GM10266 (cell line): ENCODE measurements around the gene ERICH4.
"Not testable (repeated sequence)": the region's sequence is repeated elsewhere in the genome, so short reads cannot be mapped to it uniquely, and the experiment has no call there.

Experiments used
- DNase-seq: peaks from one replicate; pipeline ENCODE4 v3.0.0; 2012; ENCODE audit errors: extremely low spot score
- TF ChIP-seq, protein P1 (sequence below): IDR thresholded peaks from 2 replicates; pipeline ENCODE4 v1.5.1; 2012; ENCODE audit warnings: mild to moderate bottlenecking, low read depth; ENCODE audit not compliant: control insufficient read depth, insufficient read depth; ENCODE audit errors: missing control alignments

ERICH4 gene

DNA sequence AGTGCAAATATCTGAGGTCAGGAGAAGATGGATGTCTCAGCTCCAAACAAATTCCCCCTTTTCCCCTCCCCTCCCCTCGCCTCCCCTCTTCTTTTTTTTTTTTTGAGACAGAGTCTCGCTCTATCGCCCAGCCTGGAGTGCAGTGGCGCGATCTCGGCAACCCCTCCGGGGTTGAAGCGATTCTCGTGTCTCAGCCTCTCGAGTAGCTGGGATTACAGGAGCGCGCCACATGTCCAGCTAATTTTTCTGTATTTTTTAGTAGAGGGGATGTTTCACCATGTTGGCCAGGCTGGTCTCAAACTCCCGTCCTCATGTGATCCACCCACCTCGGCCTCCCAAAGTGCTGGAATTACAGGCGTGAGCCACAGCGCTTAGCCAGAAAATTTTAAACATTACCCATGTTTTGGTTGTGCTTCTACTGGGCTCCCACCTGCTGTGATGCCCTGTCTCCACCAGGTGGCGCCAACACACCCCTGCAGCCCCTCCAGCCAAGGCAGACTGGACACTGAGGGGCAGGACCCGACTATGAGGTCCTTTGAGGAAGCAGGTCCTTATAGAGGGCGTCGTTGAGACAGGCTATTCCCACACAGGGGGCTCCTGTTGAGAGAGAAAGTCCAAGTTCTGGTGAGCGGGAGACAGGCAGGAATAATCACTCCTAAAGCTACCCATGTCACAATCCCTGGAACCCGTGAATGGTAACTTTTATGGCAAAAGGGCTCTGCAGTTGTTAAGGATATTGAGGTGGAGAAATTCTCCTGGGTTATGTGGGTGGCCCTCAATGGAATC, 6.3 kb downstream of the ERICH4 start:
- DNase-seq = peak; percentile 78
- TF ChIP-seq, protein P1, sequence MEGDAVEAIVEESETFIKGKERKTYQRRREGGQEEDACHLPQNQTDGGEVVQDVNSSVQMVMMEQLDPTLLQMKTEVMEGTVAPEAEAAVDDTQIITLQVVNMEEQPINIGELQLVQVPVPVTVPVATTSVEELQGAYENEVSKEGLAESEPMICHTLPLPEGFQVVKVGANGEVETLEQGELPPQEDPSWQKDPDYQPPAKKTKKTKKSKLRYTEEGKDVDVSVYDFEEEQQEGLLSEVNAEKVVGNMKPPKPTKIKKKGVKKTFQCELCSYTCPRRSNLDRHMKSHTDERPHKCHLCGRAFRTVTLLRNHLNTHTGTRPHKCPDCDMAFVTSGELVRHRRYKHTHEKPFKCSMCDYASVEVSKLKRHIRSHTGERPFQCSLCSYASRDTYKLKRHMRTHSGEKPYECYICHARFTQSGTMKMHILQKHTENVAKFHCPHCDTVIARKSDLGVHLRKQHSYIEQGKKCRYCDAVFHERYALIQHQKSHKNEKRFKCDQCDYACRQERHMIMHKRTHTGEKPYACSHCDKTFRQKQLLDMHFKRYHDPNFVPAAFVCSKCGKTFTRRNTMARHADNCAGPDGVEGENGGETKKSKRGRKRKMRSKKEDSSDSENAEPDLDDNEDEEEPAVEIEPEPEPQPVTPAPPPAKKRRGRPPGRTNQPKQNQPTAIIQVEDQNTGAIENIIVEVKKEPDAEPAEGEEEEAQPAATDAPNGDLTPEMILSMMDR = peak; percentile 99

DNA sequence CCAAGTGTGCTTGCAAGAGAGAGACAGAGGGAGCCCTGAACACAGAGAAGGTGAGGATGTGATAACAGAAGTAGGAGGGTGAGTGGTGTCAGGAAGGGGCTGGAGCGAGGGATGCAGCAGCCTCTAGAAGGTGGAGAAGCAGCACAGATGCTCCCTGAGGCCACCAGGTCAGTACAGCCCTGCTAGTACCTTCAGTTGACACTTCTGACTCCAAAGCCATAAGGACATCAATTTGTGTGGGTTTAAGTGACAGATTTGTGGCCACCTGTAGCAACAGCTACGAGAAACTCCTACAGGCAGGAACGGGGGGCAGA, 6.9 kb downstream of the ERICH4 start:
- no peak for DNase-seq
- TF ChIP-seq, protein P1 = no peak

DNA sequence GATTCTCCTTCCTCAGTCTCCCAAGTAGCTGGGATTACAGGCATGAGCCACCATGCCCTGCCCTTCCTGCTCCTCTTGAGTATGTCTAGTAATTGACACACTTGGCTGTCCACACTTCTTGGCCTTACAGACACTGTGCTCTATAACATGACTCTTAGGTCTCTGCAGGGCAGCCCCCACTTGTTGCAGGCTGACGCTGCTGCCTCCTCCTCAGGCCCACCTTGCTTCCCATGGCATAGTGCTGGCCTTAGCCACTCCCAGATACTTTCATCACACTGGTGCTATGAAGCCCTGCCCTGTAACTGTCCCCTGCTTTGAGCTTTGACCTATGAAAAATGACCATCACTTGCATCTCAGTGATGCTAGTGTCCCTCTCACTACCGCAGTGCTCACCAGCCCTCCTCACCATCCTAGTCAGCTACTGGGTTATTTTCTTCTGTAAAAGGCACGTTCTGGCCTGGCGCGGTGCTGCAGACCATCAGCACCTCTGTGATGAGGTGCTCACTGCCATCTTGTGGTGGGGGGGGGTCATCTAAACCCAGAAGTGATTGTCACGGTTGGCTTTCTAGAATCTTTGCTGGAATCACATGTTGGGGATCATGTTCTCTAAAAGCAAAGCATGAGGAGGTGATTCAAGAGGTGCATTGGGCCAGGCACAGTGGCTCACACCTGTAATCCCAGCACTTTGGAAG, 9.8 kb downstream of the ERICH4 start:
- DNase-seq = no peak
- TF ChIP-seq, protein P1 = no peak

DNA sequence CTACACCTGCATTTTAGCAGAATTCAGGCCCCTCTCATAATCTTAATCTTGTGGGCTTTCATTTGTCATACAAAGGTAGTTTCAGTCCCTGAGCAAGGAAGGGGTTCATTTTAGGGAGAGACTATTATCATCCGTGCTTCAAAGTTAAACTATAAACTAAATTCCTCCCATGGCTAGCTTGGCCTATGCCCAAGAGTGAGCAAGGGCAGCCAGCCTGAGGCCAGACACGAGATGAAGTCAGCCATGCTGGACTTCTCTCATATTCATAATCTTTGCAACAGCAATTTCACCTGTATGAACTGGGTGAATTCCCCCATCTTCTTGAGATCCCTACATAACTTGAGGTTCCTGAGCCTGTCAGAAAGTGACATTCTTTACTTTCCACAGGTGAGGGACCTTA, 13.0 kb downstream of the ERICH4 start:
- TF ChIP-seq, protein P1 = no peak
- no peak for DNase-seq

DNA sequence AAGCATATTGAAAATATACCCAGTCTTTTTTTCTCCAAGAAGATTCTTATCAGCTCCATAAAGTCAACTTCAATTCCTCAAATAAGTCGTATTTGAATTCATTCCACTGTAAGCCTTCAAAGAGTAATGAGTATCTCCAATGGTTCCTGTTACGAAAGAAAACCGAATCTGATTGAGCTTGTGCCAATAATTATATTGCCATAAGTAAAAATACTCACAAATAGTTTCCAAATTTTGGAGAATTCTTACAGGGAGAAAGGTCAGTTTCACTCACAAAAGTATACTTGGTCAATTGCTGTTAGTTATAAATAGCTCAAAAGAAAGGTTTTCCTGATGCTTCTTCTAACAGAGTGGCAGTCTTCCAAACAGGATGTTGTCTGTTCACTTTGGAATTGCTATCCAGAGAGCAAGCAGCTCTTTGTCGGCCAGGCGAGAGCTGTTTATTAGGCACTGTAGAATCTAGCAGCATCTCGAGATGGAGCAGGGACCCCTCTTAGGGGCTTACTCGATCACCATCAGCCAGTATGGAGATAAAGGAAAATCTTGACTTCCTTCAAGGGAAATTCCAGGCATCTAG, 13.5 kb downstream of the ERICH4 start:
- DNase-seq = no peak
- TF ChIP-seq, protein P1 = no peak

DNA sequence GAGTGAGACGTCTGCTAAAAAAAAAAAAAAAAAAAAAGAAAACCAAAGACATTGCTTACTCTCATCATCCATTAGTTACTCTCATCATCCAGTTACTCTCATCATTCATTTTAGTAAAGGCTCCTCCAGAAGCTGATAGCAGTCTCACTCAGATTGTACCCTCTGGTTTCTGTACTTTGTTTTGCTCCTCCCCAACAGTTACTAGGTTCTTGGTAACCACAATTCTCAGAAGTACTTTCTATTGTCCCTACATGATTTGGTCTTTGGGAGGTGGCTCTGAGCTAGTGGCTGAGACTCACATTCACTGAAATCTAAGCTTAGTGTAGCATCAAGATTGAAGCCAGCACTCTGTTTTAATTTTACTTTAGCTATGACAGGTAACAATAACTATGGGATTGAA, 14.3 kb downstream of the ERICH4 start:
- DNase-seq = peak; percentile 55
- TF ChIP-seq, protein P1 = no peak

DNA sequence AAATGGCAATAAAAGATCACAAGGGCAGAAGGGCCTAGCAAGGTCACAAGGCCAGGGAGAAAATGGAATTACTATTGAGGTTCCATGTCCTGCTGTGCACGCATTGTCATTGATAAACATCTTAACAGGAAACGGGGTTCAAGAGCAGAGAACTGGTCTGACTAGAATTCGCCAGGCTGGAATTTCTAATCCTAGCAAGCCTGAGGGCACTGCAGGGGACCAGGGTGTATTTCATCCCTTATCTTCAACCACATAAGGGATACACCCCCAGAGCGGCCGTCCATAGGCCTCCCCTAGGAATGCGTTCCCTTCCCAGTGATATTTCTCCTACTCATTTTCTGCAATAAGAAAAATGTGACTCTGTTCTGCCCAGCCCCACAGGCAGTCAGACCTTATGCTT, 19.5 kb downstream of the ERICH4 start:
- TF ChIP-seq, protein P1 = no peak
- no peak for DNase-seq

DNA sequence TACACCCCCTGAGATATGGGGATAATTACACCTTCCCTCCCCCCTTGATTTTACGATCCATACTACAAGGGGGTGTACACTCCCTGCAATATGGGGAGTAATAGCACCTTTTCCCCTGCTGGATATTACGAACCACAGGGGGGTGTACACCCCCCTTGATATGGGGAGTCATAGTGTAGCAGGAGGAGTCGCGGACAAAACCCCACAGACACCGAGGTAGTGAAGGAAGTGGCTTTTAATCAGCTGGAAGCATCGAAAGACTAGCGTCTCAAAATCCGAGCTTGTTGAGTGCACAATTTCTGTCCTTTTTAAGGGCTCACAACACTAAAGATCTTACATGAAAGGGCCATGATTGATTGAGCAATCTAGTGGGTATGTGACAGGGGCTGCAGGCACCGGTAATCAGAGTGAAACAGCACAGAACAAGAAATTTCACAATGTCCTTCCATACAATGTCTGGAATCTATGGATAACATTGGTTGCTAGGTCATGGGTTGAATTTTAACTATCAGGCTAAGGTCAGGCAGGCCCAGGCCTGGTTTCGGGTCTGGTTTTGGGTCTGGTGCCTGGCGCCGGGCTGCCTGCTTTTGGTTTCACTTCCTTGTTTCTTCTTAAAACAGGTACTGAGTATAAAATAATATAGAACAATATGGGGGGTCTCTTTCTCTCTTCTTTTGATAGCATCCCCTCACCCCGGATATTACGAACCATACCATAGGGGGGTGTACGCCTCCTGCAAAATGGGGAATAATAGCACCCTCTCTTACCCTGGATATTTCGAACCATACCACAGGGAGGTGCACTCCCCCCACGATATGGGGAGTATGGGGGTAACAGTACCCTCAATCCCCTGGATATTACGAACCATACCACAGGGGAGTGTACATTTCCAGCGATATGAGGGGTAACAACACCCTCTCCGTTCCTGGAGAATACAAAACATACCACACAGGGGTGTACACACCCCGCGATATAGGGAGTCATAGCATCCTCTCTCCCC, 20.6 kb downstream of the ERICH4 start:
- DNase-seq = not testable (repeated sequence)
